WERI-Rb-1 (cell line): ENCODE measurements around the gene ADAM12.

ENCODE experiments used
- DNase-seq: peaks from one replicate; pipeline ENCODE4 v3.0.0-alpha.2; 2020
- H3K27ac ChIP-seq: fragments of 250-450 bp; sonication (Bioruptor Pico); 2 replicates; pipeline ENCODE4 v1.5.1; 2020; ENCODE audit warnings: mild to moderate bottlenecking, moderate library complexity
- H3K27me3 ChIP-seq: fragments of 250-450 bp; sonication (Bioruptor Pico); 2 replicates; pipeline ENCODE4 v1.5.1; 2021; ENCODE audit warnings: mild to moderate bottlenecking, low read depth, moderate library complexity; ENCODE audit not compliant: insufficient read depth, severe bottlenecking
- H3K36me3 ChIP-seq: fragments of 250-450 bp; sonication (Bioruptor Pico); 2 replicates; pipeline ENCODE4 v1.5.1; 2020; ENCODE audit warnings: mild to moderate bottlenecking, moderate library complexity
- H3K4me3 ChIP-seq: 2 replicates; pipeline ENCODE4 v1.5.1; 2011; ENCODE audit warnings: low read depth, mild to moderate bottlenecking, control low read depth, low read length
- H3K9me3 ChIP-seq: fragments of 250-450 bp; sonication (Bioruptor Pico); 2 replicates; pipeline ENCODE4 v1.5.1; 2021; ENCODE audit warnings: mild to moderate bottlenecking, moderate library complexity; ENCODE audit not compliant: severe bottlenecking
- TF ChIP-seq, protein P1 (sequence below): IDR thresholded peaks from 2 replicates; pipeline ENCODE4 v1.5.1; 2011; ENCODE audit warnings: low read depth, mild to moderate bottlenecking, control low read depth, inconsistent platforms, low read length

The ADAM12 gene

DNA sequence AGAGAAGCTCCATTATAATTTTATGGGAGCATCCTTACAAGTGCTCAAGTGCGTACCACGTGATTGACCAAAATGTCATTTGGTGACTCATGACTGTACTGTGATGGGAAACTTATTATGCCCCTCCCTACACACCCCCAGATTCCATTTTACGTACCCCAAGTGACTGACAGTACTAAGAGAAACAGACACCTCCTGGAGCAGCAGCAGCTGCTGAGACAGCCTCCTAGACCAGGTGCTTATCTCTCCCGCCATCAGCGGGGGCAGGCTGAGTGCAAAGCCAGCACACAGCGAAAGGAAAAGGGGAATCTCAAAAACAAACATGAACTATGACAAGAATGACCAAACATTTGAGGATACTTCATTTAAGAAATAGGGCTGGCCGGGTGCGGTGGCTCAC is 4.2 kb upstream of the ADAM12 start:
- Histone ChIP-seq H3K4me3 (no peak overlapping the region), H3K36me3 (no peaks in the 10 kb centered on the region), H3K9me3 (peaks cover 6% of the 10 kb centered on the region), H3K27me3 (peaks cover 2% of the 10 kb centered on the region), H3K27ac (peak overlapping the region; percentile 68)
- TF ChIP-seq, protein P1, sequence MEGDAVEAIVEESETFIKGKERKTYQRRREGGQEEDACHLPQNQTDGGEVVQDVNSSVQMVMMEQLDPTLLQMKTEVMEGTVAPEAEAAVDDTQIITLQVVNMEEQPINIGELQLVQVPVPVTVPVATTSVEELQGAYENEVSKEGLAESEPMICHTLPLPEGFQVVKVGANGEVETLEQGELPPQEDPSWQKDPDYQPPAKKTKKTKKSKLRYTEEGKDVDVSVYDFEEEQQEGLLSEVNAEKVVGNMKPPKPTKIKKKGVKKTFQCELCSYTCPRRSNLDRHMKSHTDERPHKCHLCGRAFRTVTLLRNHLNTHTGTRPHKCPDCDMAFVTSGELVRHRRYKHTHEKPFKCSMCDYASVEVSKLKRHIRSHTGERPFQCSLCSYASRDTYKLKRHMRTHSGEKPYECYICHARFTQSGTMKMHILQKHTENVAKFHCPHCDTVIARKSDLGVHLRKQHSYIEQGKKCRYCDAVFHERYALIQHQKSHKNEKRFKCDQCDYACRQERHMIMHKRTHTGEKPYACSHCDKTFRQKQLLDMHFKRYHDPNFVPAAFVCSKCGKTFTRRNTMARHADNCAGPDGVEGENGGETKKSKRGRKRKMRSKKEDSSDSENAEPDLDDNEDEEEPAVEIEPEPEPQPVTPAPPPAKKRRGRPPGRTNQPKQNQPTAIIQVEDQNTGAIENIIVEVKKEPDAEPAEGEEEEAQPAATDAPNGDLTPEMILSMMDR, result no peak
- DNase-seq, result no peak

DNA sequence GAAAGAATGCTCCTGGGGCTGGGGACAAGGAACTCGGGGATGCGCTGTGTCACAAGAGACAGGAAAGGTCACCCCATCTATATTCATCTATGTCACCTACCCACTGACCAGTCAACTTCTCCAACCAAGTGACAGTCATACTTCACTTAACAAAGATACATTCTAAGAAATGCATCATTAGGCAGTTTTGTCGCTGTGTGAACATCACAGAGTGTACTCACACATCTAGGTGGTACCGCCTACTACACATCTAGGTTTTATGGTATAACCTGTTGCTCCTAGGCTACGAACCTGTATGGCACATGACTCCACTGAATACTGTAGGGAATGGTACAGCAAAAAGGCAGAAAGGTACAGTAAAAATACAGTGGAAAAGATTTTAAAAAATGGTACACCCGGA is 3.8 kb upstream of the ADAM12 start:
- TF ChIP-seq, protein P1, result no peak
- H3K36me3 ChIP-seq, result no peaks in the 10 kb centered on the region
- H3K27me3 ChIP-seq, result peaks cover 4% of the 10 kb centered on the region
- no peak for DNase-seq
- peaks cover 6% of the 10 kb centered on the region for H3K9me3 ChIP-seq
- peak overlapping the region; percentile 68 for H3K27ac ChIP-seq
- no peak overlapping the region for H3K4me3 ChIP-seq

DNA sequence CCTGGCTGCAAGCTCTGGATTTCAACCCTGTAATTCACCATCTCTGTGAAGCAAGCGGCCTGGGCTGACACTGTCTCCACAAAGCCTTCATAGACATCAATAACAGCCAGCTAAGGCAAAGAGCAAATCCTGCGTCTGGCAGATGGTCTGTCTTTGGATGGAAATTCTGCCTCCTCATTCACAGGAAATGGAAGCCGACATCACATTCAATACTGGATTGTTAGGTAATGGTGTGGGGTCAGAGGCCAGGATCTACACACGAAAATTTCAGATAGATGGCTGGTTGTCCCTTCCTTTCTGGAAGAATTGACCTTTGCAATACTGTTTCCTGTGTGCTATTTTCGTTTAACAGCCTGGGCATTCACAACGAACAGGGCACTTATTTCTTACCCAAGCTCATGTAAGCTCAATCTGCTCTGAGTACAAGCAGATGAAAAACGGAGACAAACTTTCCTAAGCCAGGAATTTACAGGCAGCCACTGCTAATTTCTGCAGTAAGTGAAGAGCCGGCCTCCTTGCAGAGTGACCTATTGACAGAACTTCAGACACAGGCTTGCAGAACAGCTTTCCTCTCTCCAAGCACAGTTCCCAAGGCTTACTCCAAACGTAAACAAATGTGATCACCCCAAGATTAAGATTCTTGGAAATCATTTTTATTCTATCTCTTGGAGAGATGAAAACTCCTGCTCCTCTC is 3.1 kb upstream of the ADAM12 start:
- H3K4me3 ChIP-seq, result peak overlapping the region; percentile 24
- TF ChIP-seq, protein P1, result no peak
- peaks cover 6% of the 10 kb centered on the region for H3K9me3 ChIP-seq
- peaks cover 4% of the 10 kb centered on the region for H3K27me3 ChIP-seq
- peak overlapping the region; percentile 68 for H3K27ac ChIP-seq
- peak; percentile 82 for DNase-seq
- H3K36me3 ChIP-seq, result no peaks in the 10 kb centered on the region

DNA sequence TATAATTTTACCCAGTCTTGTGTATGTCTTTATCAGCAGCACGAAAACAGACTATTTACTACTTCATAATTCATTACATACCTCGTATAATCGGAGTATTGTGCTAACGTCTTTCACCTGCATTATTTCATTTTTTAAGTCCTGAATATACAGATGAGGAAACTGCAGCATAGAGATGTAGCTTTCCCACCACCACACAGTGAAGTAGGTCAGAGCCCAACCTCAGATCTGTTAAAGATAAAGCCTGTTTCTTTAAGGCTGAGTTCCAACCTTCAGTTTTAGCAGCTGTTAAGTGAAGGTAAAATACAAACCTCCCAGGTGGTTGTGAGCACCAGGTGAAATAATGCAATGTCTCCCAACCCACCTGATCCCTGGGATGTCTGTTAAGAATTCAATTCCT is 2.0 kb upstream of the ADAM12 start:
- H3K9me3 ChIP-seq, result peaks cover 6% of the 10 kb centered on the region
- no peaks in the 10 kb centered on the region for H3K36me3 ChIP-seq
- TF ChIP-seq, protein P1, result no peak
- DNase-seq, result no peak
- H3K27me3 ChIP-seq, result peaks cover 4% of the 10 kb centered on the region
- peak overlapping the region; percentile 68 for H3K27ac ChIP-seq
- no peak overlapping the region for H3K4me3 ChIP-seq

DNA sequence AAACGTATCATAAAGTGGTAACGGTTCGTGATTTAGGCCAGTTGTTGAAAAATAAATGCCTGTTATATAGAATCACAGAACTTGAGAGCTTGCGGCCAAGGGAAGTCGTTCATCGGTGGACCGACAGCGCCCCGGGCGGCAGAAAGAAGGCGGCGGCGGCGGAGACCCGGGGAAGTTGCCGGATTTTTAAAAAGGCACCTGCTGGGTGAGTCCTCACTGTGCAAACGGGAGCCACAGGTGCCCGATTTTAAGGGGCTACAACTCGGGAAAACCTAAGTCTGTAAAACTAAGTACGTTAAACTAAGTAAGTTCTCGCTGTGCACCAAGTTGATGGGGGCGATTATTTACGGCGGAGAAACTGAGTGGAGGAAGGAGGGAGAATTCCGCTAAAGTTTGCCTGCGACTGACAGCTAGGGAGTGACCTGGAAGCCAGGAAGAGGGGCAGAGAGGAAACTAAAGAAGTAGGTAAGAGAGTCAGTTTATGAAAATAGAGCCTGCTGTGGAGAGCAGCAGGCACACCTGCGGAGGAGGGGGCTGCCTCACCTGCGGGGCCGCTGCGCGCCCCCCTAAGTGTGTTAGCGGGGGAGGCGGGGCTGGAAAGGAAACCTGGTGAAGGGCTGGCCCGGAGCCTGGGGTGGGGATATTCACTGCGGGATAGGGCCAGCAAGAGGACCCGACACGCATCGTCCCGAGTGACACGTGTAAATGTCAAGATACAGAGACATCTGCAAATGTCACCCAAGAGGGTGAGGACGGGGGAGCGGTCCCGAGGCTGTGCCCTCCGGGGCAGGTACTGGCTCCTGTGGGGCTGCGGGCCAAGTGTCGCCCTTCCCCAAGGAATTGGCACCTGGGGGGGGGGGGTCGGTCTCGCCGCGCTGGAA is 996 bp downstream of the ADAM12 start:
- Histone ChIP-seq H3K36me3 (no peaks in the 10 kb centered on the region), H3K4me3 (peak overlapping the region; percentile 47), H3K27me3 (peaks cover 4% of the 10 kb centered on the region), H3K27ac (no peak overlapping the region), H3K9me3 (peaks cover 6% of the 10 kb centered on the region)
- TF ChIP-seq, protein P1, result peak; percentile 60
- DNase-seq, result peak; percentile 69
